Effector CD8-positive, alpha-beta T cell (primary cell): ENCODE data around the gene C10orf105.

Experiments used
- DNase-seq: peaks from one replicate; lab custom pipeline; 2025; lab: John Stamatoyannopoulos, UW

C10orf105 gene

GRCh38 chr10:71675295-71675970 lies 44.1 kb downstream of the C10orf105 start:
- DNase-seq = no peak

- no peak for DNase-seq
Observed at GRCh38 chr10:71671994-71672946, 47.3 kb downstream of the C10orf105 start.

- no peak for DNase-seq
Observed at GRCh38 chr10:71667387-71667752, 52.2 kb downstream of the C10orf105 start.

- DNase-seq = no peak
Observed at GRCh38 chr10:71666639-71667386, 52.8 kb downstream of the C10orf105 start.

GRCh38 chr10:71665456-71665855 lies 54.1 kb downstream of the C10orf105 start:
- DNase-seq = no peak

GRCh38 chr10:71664585-71664984 lies 55.0 kb downstream of the C10orf105 start:
- DNase-seq = no peak

- DNase-seq = no peak
Observed at GRCh38 chr10:71663311-71663710, 56.3 kb downstream of the C10orf105 start.

GRCh38 chr10:71661779-71662336 lies 57.7 kb downstream of the C10orf105 start:
- no peak for DNase-seq
